CD4-positive, alpha-beta T cell treated with Interferon gamma for 1 hour (primary cell): ENCODE data around the gene JAKMIP1.
"Not testable (repeated sequence)": the region's sequence is repeated elsewhere in the genome, so short reads cannot be mapped to it uniquely, and the experiment has no call there.

Experiments used
- DNase-seq: peaks from one replicate; pipeline ENCODE4 v3.0.0-alpha.2; 2020

The JAKMIP1 gene

GRCh38 chr4:6141021-6141420 is 59.3 kb downstream of the JAKMIP1 start:
- not testable (repeated sequence) for DNase-seq

- DNase-seq, result no peak
Measured at GRCh38 chr4:6137747-6138135, 62.6 kb downstream of the JAKMIP1 start.

- no peak for DNase-seq
Measured at GRCh38 chr4:6137027-6137746, 63.2 kb downstream of the JAKMIP1 start.

DNA sequence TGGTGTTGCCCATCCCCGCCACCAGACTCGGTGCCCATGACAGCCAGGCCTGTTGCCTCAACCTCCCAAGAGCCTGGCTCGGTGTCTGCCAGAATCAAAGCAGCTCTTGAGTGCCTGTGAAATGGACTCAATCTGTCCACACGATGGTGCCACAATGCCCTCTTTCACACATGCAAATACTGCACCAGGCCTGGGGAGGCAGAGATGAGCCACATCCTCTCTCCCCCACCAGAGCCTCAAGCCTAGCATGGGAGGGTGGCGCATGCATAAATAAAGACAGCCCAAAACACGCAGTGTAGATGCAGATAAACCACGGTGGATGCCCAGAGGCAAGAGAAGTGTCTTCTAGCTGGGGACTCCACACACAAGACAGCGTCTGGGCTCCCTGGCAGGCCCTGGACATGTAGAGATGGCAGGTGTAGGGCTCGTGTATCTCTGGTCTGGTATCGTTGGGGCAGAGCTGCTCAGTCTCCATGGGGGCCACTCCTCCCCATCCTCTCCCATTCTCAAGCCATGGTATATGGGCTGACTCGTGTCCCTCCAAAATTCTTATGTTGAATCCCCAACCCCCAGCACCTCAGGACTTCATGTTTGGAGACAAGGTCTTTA is 65.6 kb downstream of the JAKMIP1 start:
- DNase-seq, result peak; percentile 51

GRCh38 chr4:6132716-6133115 is 67.6 kb downstream of the JAKMIP1 start:
- DNase-seq, result no peak

DNA sequence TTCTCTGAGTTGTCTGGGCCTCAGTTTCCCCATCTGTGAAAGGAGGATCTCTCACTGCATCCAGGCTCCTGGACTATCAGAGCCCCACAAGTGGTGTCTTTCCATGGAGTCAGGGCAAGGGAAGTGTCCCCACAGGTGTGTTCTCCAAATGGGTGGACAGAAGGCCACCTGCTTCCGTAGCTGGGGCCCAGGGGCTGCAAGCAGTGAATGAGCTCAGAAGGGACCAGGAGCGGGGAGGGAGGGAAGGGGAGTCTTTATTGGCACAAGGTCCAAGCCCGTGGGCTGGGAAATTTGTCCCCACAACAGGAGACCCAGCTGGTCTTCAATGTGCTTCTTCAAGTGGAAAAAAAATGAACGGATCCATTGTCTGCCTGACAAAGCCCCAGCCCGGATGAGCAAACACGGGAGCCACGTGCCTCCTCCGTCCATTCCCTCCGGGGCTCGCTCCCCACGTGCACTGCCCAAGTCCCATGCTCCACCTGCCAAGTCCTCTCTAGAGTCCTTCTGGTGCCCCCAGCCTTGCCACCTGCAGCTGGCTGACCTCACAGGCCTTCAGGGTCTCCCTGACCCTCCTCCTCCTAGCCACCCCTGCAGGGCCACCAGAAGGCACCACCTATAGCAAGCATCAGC is 72.0 kb downstream of the JAKMIP1 start:
- no peak for DNase-seq

DNA sequence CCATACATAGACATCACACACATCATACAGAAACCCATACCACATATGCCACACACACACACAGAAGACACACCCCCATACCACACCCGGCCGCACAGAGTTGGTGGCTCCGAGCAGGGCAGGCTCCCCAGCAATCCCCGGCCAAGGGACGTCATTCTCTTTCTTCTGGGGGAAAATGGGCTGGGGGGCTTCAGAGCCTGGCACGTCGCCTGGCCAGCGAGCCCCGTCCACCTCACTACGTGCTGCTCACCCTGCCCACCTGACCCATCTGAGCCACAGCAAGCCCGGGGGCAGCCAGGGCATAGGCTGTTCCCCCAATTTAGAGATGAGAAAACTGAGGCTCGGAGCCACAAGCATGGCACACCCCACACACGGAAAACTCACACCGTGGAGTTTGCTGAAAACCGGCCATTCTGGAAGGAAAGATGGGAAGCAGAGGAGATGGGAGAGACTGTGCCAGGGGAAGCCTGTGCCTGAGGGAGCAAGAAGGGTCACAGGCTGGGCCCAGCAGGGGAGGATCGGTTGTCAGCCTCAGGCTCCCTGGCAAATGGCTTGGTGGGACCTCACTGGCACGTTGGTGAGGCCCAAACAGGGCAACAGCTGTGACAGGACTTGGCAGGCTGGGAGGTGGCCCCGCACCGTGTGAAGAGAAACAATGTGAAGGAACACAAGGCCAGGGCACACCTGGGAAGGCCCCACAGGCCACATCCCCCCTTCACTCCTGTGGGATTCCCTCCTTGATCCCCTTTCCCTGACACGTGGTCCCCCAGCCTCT is 73.2 kb downstream of the JAKMIP1 start:
- no peak for DNase-seq

GRCh38 chr4:6125103-6125651 is 75.2 kb downstream of the JAKMIP1 start:
- DNase-seq, result no peak

- no peak for DNase-seq
Measured at GRCh38 chr4:6124386-6125102, 75.8 kb downstream of the JAKMIP1 start.

DNA sequence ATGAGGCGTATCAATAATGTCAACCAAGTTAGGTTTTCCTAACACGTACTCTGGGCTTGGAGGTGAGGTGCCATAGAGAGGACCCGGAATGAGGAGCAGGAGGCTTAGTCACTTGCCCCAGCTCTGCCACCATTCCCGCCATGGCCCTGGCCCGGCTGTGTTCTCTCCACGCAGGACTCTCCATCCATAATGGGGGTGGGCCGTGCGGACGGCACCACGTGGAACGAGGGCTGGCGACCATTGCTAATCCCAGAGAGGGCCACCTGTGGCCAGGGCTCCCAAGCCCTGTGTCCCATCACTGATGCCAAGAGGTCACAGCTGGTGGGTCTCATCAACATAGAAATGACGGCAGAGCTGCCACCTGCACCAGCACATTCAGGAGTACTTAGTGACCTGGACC is 76.4 kb downstream of the JAKMIP1 start:
- no peak for DNase-seq

- no peak for DNase-seq
Measured at GRCh38 chr4:6123541-6123940, 76.8 kb downstream of the JAKMIP1 start.

DNA sequence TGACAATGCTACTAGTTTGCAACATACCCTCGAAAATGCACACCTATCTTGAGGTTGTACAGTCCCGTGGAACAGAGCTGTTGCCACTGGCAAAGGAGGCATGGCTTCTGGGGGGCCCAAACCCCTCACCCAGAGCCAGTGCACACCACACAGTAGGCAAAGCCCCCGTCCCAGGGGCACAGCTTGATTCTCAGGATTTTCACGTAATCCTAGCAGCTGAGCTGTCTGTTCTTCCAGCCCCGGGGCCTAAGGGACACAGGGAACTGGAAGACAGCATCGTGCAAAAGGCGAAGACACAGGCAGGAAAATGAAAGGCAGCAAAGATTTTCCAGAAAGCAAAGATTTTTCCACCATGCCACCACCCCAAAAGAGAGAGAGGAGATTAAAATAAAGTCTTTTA is 77.2 kb downstream of the JAKMIP1 start:
- no peak for DNase-seq

DNA sequence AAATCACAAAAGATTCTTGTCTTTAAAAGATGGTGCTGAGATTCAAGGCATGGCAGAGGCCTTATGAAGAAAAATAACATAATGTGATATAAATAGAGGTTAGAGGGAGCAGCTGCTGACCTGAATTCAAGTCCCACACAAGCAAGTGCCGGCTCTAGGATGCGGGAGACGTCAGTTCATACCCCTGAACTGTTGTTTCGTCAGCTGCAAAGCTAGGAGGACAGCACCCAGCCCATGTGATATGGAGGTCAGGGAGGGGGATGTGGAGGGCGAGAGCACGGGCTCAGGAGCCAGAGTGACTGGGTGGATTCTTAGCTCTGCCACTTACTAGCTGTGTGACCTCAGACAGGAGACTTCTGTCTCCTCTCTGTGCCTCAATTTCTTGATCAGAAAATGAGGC is 77.9 kb downstream of the JAKMIP1 start:
- DNase-seq, result no peak

DNA sequence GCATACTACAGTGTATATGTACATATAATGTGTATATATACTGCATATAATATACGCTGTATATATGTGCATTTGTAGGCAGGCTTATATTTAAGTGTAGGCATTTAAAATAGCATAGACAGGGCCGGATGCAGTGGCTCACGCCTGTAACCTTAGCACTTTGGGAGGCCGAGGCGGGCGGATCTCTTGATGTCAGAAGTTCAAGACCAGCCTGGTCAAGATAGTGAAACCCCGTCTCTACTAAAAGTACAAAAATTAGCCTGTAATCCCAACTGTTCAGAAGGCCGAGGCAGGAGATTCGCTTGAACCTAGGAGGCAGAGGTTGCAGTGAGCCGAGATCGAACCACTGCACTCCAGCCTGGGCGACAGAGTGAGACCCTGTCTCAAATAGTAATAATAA is 78.4 kb downstream of the JAKMIP1 start:
- no peak for DNase-seq

GRCh38 chr4:6121276-6121850 is 79.0 kb downstream of the JAKMIP1 start:
- DNase-seq, result no peak

DNA sequence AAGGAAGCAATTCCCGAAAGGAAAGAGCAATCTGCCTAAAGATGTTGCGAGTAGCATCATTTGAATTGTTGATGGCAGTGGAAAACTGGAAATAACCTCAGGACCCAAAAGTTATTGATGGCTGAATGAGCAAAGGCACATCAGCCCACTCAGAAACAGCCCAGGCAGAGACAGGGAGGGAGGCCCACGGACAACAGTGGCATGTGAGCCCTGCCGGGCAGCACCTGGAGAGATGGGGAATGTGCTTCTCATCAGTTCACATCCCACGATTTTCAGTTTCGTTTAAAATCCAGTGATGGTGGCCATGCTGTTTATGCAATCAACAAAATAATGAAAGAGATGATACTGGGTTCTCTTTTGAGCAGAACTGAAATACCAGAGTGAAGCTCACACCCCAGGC is 80.0 kb downstream of the JAKMIP1 start:
- no peak for DNase-seq

DNA sequence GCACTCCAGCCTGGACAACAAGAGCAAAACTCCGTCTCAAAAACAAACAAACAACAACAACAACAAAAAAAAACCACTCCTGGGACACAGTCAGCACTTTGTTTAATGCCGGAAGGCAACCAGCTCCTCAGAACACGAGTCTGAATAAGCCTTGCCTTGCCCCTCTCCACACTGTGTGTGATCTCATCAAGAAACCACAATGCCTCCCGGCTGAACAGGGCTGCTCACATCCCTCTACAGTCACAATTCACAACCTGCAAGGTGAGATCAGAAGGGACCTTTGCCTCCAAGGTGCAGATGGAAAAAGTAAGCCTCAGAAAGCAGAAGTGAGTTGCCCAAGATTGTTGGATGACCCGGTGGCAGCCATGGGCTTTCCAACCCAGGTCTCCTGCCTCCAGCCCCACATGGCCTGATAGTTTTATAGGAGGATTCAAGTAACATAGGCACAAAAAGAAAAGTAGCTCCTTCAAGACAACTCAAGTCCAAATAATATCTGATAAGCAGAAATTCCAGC is 80.8 kb downstream of the JAKMIP1 start:
- no peak for DNase-seq

DNA sequence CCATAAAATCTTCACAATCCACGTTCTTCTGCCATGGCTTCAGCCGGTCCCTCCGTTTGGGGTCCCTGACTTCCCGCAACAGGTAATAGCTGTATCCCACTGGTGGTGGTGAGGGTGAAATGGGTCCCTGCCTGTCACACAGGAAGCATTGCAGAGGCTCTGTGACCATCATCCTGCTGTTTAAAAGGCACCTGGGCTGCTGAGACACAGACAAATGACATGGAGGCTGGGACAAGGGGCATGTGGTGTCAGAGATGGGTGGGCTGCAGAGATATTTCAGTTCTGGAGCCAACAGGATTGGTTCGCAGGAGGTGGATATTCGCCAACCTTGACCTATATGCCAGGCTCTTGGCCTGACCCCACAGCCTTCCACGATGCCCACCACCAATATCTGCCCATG is 82.1 kb downstream of the JAKMIP1 start:
- no peak for DNase-seq

DNA sequence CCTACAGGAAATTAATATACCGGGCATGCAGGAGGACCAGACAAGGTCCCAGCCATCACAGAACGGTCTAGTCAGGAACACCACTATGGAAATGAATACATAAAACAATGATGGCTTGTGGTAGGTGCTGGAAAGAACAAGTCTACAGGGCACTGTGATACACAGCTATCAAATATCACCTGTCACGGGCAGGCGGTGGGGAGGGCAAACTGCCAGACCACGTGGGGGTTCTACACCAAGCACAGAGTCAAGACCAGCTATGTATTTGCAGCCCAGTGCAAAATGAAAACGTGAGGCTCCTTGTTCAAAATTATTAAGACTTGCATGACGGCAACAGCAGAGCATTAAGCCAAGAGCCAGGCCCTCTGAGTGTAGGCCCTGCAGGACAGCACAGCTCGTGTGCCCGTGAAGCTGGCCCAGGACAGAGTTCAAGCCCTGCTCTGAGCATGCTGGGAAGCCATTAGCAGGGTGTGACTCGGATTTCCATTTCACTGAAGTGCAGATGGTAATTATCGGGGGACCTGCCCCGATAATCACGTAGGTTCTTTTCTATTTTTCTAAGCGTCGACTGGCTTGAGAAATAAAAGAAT is 83.6 kb downstream of the JAKMIP1 start:
- no peak for DNase-seq

GRCh38 chr4:6115746-6116586 is 84.4 kb downstream of the JAKMIP1 start:
- no peak for DNase-seq

DNA sequence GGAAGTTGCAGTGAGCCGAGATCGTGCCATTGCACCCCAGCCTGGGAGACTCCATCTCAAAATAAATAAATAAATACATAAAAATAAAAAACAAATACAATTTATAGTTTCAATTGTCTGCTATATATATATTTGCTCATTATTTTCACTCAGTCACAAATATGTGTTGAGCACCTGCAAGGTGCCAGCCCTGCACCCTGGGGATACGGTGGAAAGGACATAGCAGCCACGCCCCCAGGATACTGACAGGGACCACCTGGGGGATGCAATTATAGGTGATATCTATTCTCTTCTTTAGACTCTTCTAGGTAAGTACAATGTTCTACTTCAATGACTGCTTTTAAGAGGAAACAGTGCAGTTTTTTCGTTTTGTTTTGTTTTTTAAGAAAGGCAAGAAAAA is 85.0 kb downstream of the JAKMIP1 start:
- no peak for DNase-seq
